ENCODE results near the gene RPL36AL. TPM values are rescaled to one million over a fixed set of nuclear protein-coding genes. Genes with fewer than 3 reads are reported as not detected.

RPL36AL gene
- total RNA-seq, 2 experiments from 2014 or later = 339 to 370 TPM

GRCh38 chr14:49633640-49634546, 13.5 kb upstream of the RPL36AL start:
- Mint-ChIP-seq H3K27me3 (no peaks in the 10 kb centered on the region), H3K27ac (peak overlapping the region; percentile 83), H3K36me3 (ENCODE audit: low read depth) (peaks cover 44% of the 10 kb centered on the region), H3K4me3 (peak overlapping the region; percentile 98), H3K4me1 (ENCODE audit: low read depth) (peaks cover 46% of the 10 kb centered on the region), H3K9me3 (no peaks in the 10 kb centered on the region)
- TF ChIP-seq CTCF (IDR thresholded peaks at IDR 0.05) = peak; percentile 86
- CTCF ChIA-PET = interaction anchor here (0.6 to 5.2 kb wide), 32 partner anchors 11 to 429 kb away, joined by 3 to 168 read pairs (median 4); partner anchors contain the start of genes KLHDC1, KLHDC2, LRR1 and MGAT2
- peak; percentile 82 for ATAC-seq (ENCODE audit: poor library complexity)
- H3K9me3 ChIP-seq (ENCODE audit: control insufficient read depth in 1 of 2, insufficient read depth in 1 of 2, low read length in 2 of 2) = no peaks in the 10 kb centered on the region
- peak overlapping the region; percentile 97 to 99 for H3K27ac ChIP-seq (ENCODE audit: low read depth in 1 of 2, low read length in 2 of 2)
- peaks cover 51% of the 10 kb centered on the region for H3K4me1 ChIP-seq (ENCODE audit: insufficient read depth, low read length)
- H3K36me3 ChIP-seq (ENCODE audit: insufficient read depth, low read length) = peaks cover 7% of the 10 kb centered on the region
- POLR2A ChIA-PET = interaction anchor here (0.5 to 8.6 kb wide), 32 partner anchors 12 to 678 kb away, joined by 3 to 350 read pairs (median 4); partner anchors contain the start of genes DMAC2L, KLHDC1, KLHDC2 and L2HGDH
- H3K27me3 ChIP-seq (ENCODE audit: control insufficient read depth in 1 of 2, insufficient read depth in 2 of 2, low read length in 2 of 2) = no peaks in the 10 kb centered on the region
- H3K4me3 ChIP-seq (ENCODE audit: low read length) = peak overlapping the region; percentile 83
- intact Hi-C loops (cut with DNase I, micrococcal nuclease) = loop anchor here (1.0 to 5.0 kb wide), 10 partner anchors 13 to 898 kb away; partner anchors contain the start of genes MGAT2 (in 2 of the 2), RPL36AL (in 2 of the 2), RPS29 (in 2 of the 2) and KLHDC1 (in 1 of the 2)
- peak; percentile 89 to 97 (median 93) for DNase-seq

DNA sequence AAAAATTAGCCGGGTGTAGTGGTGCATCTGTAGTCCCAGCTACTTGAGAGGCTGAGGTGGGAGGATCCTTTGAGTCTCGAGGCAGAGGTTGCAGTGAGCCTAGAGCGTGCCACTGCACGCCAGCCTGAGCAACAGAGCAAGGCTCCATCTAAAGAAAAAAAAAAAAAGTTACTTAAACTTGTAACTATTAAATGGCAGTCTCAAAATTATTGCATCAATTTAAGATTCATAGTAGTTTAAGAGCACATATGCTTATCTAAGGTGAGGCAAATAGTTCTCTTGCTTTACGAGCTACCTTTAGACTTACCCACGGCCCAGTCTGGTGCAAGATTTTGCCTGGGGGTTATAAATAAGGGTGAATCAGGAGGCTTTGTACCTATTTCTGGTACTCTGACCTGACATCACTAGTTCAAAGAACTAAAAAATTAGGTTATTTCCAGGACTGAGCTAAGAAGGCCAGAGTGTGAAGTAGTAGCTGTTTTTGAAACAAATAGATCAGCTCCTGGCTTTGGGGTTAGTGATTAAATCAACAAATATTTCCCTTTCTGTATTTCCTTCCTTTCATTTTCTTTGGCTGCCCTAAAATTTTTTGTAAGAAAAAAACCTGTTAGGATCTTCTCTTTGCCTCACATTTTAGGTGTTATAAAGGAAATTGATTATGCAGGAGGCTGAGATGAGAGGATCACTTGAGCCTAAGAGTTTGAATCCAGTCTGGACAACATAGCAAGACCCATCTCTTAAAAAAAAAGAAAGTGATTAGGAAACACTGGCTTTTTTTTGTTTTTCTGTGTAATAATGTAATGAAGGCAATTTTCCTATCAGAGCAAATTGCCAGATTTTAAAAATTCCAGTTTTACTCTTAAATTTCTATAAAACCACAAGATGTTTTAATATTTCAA, 3.8 kb upstream of the RPL36AL start:
- intact Hi-C loops (cut with DNase I, micrococcal nuclease) = loop anchor here in 1 of 2 experiments (5.0 kb wide), 2 partner anchors 493 to 688 kb away; partner anchors contain the start of genes DMAC2L, L2HGDH and VCPKMT
- Histone ChIP-seq H3K36me3 (ENCODE audit: insufficient read depth, low read length) (peaks cover 6% of the 10 kb centered on the region), H3K4me3 (ENCODE audit: low read length) (no peak overlapping the region), H3K27me3 (ENCODE audit: control insufficient read depth in 1 of 2, insufficient read depth in 2 of 2, low read length in 2 of 2) (no peaks in the 10 kb centered on the region), H3K4me1 (ENCODE audit: insufficient read depth, low read length) (peaks cover 24% of the 10 kb centered on the region), H3K27ac (ENCODE audit: low read depth in 1 of 2, low read length in 2 of 2) (peak overlapping the region; percentile 29 to 39), H3K9me3 (ENCODE audit: control insufficient read depth in 1 of 2, insufficient read depth in 1 of 2, low read length in 2 of 2) (no peaks in the 10 kb centered on the region)
- DNase-seq = peak in 4 of 14 experiments; percentile 22 to 76 (median 58)
- no peaks in the 10 kb centered on the region for H3K27me3 Mint-ChIP-seq
- no peak for ATAC-seq (ENCODE audit: poor library complexity)
- peak overlapping the region; percentile 100 for H3K27ac Mint-ChIP-seq
- H3K9me3 Mint-ChIP-seq = no peaks in the 10 kb centered on the region
- CTCF ChIA-PET = interaction anchor here (0.8 to 7.4 kb wide), 5 partner anchors 9 to 908 kb away, joined by 3 to 168 read pairs (median 5); partner anchors contain the start of genes DNAAF2, KLHDC2 and MAP4K5
- no peak for TF ChIP-seq CTCF (IDR thresholded peaks at IDR 0.05)
- H3K4me1 Mint-ChIP-seq (ENCODE audit: low read depth) = peaks cover 65% of the 10 kb centered on the region
- POLR2A ChIA-PET = interaction anchor here (0.7 to 6.2 kb wide), 7 partner anchors 10 to 193 kb away, joined by 3 to 350 read pairs (median 6); partner anchors contain the start of genes DNAAF2, KLHDC2, LRR1 and RPS29
- H3K36me3 Mint-ChIP-seq (ENCODE audit: low read depth) = peaks cover 38% of the 10 kb centered on the region
- H3K4me3 Mint-ChIP-seq = peak overlapping the region; percentile 99
